ENCODE data around the gene GRIK1. TPM values are rescaled to one million over a fixed set of nuclear protein-coding genes. Genes with fewer than 3 reads are reported as not detected.
"Not testable (repeated sequence)": the region's sequence is repeated elsewhere in the genome, so short reads cannot be mapped to it uniquely, and the experiment has no call there.

The GRIK1 gene
- total RNA-seq = 0.99 TPM

DNA sequence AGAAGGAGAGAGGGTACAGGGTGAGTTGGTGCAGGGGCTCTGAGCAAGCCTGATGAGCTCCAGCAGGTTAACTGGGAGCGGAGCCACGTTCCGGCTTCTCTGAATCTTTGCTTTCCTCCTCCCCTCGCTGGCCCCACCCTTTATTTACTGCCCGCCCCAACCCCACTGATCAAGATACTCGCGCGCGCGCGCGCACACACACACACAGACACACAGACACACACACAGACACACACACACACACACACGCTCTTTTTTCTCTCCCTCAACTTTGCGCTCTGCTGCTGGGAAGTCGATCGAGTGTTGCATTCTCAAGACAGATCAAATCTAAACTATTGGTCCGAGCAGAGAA lies at the start of gene GRIK1:
GRIK1 (minus strand) TSS at position 73 of the 352 bp plus-strand sequence.
- no peak for DNase-seq

DNA sequence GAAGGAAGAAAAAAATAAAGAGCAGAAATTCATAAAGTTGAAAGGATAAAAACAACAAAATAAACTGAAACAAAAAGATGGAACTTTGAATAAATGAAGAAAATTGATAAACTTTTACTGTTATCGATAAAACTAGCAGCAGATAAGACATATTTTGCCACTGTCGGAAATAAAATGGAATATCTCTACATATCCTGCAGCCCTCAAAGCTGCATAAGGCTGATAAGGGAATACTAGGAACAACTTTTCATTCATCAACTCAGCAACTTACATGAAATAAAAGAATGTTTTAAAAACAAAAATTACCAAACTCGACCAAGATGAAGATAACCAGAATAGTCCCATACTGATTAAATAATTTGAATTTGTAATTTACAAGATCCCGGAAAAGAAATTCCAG lies 48.0 kb upstream of the GRIK1 start:
- no peak for DNase-seq

DNA sequence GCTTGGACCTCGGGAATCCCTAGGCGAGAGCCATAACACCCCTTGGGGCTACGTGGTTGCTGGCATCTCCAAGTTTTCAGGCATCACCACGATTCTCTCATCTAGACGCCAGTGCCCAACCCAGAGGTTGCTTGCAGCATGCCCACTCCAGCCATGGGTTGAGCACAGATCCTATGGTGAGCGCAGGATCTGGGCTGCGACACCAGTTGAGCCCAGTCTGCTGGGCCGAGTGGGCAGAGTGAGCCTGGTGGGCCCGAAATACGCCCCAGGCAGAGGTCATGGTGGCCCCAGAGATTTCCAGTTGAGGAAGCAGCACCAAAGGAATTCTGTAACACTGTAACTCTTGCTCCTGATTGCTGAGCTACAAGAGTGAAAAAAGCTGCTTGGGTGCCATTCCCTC lies 46.1 kb upstream of the GRIK1 start:
- DNase-seq = no peak

DNA sequence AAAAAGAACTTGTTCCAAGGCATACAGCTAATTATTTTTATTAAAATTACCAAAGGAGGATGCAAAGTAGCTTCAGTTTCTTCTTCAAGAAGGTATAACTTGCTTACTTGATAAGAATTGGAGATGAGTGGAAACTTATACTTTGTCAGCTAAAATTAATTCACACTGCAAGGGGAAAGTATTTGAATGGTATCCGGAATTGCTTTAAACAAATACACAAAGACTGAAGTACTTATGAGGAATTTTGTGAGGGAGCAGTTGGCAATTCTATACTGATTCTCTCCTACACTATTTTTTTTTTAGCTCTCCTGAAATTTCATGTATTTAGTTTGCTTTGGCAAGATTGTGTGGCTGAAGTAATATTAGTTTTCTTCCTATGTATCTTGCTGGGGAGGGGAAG lies 39.2 kb upstream of the GRIK1 start:
- DNase-seq = no peak

DNA sequence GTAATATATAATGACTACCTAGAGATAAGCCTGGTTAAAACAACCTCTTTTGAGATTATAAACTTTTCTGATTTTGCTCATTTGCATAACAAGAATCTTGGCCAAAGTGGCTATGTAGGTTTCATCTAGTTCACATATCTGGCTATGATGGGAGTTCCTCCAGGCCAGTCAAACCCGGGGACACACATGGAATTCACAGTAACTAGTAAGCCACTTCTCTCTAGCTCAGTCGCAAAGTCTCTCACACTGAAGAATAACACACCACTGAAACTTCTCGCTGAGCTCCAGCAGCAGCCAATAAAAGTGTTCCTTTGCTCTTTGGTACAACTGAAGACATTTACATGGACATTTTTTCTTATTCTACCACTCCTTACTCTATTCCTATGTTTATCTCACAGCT lies 36.0 kb upstream of the GRIK1 start:
- no peak for DNase-seq

DNA sequence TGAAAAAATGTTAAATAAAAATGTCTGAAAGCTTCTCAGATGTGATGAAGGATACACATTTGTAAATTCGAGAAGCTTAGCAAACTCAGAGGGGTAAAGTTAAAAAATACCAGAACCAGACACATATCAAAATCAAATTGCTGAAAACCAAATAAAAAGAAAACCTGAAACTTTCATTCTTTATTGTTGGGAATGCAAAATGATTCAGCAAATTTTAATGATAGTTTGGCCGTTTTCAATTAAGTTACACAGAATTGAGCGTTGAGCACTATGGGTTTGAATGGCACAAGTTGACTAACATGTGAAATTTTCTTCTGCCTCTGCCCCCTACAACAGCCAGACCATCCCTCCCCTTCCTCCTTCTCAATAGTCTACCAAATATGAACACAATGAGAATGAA lies 33.5 kb upstream of the GRIK1 start:
- no peak for DNase-seq

DNA sequence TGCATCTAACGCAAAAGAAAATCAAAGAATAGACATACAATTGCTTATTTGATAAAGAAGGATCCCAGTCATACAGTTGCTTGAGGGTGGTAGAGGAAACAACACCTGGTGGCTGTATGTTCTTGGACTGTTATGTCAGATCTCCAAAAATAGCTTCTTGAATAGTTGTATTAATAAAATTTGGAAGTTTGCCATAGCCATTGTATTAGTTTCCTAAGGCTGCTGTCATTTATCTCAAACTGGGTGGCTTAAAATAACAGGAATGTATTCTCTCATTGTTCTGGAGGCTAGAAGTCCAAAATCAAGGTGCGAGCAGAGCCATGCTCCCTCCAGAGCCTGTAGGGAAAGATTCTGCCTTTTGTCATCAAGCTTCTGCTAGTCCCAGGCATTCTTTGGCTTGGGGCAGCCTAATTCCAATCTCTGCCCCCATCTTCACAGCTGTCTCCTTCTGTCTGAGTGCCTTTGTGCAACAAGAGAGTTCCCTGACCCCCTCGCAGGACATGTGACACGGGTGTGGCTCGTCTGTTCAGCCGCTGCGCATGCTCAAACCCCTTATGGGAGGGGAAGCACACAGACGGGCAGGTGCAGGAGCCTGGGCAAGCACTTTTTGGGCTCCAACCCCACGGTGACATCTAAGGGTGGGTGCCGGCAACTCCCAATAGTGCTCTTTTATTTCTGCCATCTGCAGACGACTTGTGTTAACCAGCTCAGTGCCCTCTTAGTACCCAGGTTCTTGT lies 21.7 kb upstream of the GRIK1 start:
- DNase-seq = no peak

DNA sequence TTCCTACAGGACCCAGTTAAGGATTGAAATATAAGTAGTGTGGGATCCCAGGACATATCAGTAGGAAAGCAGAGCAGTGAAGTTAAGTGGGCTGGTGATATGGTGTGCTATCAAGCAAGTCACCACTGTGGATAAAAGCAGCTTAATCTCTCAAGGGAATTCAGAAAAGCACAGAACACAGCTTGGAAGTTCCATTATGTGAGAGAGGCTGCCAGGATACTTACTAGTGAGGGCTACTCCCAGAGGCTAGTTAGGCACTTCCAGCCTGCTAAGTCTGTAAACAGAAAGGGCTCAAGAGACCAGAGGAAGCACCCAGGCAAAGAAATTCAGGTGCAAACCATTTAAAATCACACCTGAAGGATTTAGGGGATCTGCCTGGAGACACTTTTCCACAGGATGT lies 18.8 kb upstream of the GRIK1 start:
- DNase-seq = no peak

DNA sequence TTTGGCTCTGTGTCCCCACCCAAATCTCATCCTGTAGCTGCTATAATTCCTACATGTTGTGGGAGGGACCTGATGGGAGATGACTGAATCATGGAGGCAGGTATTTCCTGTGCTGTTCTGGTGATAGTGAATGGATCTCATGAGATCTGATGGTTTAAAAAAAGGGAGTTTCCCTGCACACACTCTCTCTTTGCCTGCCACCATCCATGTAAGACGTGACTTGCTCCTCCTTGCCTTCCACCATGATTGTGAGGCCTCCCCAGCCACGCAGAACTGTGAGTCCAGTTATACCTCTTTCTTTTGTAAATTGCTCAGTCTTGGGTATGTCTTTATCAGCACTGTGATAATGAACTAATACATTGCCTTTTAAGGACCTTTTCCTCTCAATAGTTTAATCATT lies 18.2 kb upstream of the GRIK1 start:
- not testable (repeated sequence) for DNase-seq

DNA sequence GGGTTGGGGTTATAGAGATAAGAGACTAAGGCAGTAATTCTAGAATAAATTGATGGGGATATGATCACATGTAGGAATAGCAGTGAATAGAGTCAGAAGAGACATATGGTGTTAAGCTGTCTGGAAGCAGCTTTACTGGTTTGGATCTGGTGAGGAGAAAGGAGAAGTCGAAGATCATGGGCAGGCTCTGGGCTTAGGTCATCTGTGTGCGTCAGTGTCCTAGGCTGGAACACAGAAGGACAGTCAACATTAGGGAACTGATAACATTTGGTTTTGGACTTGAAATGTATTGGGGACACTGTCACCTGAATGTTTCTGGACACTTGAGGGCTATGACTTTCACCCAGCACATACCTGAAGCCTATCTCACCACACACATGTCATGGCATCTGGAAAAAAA lies 13.9 kb upstream of the GRIK1 start:
- DNase-seq = no peak

DNA sequence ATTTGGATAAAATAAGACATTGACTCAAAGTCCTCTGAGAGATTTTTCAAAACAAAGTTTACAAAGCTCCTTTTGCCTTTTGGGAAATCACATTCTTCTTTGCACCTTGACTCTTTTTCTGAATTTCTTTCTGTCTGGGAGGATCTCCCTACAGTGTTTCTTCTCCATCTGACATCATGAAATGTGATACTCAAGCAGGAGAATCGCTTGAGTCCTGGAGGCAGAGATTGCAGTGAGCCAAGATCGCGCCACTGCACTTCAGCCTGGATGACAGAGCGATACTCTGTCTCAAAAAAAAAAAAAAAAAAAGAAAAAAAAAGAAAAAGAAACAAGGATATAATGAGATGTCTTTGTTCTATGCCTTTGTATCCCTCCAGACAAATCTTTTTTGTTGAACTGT lies 13.3 kb upstream of the GRIK1 start:
- no peak for DNase-seq

DNA sequence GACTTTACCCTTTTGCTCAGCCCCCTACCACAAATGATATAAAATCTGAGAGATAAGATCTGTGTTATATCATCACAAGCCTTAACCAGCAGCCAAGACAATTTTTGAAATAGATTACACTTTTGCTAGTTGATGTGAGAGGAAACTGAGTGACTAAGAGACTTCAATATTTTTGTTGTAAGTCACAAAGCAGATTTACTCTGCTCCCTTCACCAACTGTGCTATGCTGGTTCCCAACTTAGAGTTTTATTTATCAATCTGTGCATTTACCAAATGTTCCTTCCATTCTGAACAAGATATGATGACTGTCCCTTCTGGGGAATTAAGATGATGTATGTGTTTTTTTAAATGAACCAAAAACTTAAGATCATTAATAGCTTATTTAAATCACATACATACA lies 12.1 kb upstream of the GRIK1 start:
- no peak for DNase-seq

DNA sequence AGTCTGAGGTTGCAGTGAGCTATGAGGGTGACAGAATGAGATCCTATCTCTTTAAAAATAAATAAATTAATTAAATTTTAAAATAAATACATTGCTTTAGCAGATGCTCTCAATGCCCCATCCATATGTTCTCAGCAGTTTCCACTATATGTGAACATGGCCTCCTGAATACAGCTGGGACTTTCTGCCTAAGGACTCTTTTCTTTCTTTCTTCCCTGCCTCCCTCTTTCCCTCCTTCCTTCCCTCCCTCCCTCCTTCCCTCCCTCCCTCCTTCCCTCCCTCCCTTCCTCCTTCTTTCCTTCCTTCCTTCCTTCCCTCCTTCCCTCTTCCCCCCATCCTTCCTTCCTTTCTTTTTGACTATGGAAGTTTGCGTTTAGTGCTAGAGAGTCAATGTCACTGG lies 10.2 kb upstream of the GRIK1 start:
- no peak for DNase-seq

DNA sequence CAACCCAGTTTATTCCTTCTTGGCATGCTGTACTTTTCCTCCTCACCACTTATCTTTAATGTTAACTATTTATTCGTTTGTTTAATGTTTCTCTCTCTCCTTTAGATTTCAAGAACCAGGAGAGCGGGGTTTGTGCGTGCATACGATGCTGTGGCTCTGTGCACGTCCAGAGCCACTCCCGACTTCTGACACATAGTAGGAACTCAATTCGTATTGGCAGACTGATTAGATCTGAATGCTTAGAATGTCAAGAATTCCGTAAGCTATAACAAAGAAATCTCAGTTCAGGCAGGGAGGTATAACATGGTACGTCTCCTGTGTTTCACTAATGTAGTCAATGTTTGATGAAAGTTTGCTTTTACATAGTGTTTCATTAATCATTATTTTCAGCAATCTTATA lies 7.3 kb upstream of the GRIK1 start:
- DNase-seq = no peak

DNA sequence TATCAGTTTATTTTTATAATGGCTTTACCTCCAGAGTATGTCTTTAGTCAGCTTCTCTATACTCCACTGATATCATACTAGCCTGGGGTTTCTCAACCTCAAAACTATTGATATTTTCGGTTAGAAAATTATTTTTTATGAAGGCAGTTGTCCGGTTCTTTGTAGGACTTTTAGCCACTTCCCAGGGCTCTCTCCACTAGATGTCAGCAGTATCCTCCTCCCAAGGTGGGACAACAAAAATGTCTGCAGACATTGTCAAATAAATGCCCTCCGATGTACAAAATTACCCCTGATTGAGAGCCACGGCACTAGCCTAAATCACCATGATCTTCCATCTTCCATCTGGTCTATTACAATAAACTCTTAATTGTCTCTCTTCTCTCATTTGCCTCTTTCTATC lies 4.1 kb upstream of the GRIK1 start:
- DNase-seq = no peak

DNA sequence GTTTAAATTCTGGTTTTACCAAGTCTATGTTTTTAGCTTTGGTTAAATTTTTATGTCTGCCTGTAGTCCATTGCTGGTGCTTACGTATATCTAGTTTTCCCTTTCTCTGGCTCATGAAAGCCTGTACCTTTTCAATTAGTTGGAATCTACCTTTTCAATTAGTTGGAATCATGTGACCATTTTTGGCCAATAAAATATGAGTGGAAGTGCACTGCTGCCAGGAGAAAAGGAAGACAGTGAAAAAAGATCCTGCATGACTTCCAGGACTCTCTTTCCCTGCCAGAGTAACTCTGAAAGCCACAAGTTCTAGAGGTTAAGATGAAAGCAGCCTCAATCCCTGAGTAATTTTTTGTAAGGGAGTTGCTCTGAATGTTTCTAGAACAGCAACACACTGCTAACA lies 2.2 kb upstream of the GRIK1 start:
- DNase-seq = no peak

DNA sequence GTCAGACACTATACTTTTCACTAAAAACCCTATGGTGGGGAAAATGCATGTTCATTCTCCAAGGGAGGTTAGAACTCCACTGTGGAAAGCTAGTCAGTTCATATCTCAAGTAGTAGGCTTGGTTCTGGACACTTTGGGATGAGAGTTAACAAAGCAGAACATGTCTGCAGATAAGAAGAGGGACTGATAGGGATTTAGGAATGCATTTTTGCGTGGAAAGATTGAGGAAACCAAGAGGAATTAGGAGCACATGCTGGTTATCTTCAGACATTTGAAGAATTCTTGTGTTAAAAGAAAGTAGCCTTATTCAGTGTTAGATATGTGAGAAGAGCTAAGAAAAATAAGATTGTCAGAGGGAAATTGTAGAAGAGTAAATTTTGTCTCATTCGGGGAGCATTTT lies 1.2 kb upstream of the GRIK1 start:
- DNase-seq = no peak

DNA sequence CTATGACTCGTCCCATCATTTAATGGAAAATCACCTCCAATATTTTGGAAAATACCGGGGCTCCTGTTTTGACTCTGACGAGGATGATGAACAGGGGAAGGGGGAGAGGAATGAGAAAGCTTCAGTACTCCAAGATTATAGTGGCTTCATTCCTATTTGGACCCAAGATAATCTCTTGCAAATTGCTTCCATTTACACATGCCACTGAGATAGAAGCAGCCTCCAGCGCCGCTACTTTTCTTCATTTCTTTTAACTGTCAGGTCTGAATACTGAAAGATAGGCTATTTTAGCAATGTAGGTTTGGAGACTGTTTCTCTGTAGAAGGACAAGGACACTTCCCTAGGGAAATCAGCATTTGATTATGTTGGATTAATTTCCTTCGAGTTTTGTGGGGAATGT lies 565 bp upstream of the GRIK1 start:
- no peak for DNase-seq

DNA sequence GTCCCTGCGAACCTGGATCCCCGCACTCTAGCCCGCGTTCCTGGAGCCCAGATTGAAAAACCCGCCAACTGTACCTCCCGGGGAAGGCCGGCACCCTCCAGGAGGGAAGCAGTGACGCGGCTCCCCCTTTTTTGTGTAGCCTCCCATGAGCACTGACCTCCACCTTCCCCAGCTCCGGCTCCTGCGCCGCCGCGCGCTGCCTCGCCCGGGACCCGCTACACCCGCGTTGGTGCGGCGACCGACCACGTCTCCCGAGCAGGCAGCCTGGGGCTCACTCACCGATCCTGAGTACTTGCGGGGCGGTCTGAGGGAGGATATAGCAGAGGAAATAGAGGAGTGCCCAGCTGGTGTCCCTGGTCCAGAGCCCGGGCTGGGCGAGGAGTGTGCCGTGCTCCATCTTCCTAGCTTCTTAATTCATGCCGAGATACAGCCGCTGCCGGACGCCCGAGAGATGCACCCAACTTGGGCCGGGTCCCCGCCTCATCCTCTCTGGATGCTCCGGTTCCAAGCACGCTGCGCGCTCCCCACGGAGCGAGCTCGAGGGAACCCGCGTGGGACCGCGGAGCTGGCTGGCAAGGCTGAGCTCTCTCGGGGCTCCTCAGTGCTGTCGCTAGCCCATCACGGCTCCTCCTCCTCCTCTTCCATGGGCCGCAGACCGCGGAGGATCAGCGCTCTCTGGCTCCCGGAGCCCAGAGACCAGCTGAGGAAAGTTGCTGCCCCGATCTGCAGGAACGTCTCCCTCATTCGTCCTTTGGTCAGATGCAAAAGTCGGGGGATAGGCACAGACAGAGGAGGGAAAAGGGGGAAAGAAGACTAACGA lies 482 bp downstream of the GRIK1 start:
- no peak for DNase-seq

DNA sequence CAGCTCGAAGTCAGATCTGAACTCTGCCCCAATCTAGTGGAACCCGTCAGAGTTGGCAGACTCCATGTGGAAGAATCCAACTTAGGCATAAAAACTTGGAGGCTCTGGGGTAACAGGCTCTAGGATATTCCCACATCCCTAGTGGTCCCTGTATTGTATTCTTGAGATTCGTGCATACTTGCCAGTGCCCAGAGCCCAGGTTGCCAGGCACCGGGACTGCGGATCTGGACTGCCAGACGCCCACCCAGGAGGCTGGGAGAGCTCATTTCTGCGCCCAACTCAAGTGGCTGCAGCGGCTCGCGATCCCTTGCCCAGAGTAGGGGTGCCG lies 1.1 kb downstream of the GRIK1 start:
- DNase-seq = no peak

DNA sequence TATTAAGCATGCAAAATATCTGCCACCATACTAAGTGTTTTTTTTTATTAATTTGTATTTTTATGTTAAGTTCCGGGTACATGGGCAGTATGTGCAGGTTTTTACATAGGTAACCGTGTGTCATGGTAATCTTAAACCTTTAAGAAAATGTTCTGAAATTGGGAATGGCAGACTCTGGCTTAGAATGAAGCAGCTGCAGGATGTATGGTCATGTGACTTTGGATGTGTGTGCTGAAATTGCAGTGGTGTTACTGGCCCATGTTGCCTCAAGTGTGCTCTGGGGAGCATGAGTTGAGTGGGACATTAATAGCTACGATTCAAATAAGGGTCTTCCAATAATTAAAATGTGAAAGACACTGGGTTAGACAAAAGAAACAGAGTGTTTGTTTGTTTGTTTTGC lies 6.7 kb downstream of the GRIK1 start:
- DNase-seq = no peak

DNA sequence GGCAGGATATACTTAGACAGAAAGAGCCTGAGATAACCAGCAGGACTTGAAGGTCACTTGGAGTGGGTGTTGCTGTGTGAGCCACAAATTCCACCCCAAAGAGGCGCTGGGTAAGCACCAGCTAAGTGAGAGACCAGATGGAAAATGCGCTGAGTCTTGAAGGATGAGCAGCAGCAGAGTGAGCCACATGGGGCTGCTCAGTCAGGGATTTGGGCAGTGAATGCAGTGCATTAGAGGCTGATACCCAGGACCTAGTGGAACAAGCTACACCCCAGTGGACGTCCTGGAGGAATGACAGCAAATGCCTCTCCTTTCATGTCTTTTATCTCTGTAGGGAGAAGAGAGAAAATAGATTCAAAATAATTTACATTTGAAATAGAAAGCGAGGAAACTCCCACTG lies 11.3 kb downstream of the GRIK1 start:
- no peak for DNase-seq

DNA sequence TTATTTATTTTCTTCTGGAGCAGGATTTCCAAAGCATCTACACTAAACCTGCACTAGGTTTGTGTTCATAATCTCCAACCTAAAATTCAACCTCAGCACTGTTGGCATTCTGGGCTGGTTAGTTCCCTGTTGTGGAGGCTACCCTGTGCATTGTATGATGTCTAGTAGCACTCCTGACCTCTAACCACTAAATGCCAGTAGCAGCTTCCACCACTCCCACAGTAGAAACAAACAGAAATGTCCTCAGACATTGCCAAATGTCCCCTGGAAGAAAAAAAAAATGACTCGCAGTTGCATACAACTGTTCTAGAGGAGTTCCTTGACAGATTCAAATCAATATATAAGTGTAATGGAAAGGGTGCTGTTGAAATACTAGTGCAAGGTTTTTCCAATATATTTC lies 18.9 kb downstream of the GRIK1 start:
- DNase-seq = no peak

DNA sequence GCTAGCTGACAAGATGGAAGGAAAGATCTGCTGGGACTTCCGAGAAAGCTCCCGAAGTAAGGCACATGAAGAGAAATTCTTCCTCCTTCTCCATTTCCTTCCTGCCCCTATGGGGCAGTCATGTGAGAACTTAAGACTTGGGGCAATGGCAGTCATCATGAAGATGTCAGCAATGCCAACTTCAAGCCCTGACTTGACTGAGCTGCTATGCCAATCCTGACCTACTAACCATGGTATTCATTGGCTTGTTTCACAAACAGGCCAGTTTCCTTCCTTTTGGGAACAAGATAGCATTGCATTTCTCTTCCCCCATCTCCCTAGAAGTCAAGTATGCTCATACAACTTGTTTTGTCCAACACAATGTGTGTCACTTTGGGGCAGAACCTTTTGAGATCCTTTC lies 25.5 kb downstream of the GRIK1 start:
- no peak for DNase-seq

Measured in skin of body (tissue), 2 donors.